Measurements from ENCODE around the gene KDM2B.
A peak's percentile ranks its signal among the peaks of the same experiment; 100 is the strongest.

Gene KDM2B

GRCh38 chr12:121626853-121627640 is 46.2 kb upstream of the KDM2B start:
- Histone ChIP-seq H3K36me3 (replicated peaks; ENCODE audit: insufficient read depth, low read length) (no peaks in the 10 kb centered on the region), H3K4me3 (ENCODE audit: low read length) (peak overlapping the region; percentile 62), H3K9me2 (replicated peaks; ENCODE audit: insufficient read depth, low read length) (no peaks in the 10 kb centered on the region), H3F3A (ENCODE audit: insufficient read depth, low read length) (no peaks in the 10 kb centered on the region; the same call in 1 of the 2 replicates), H3K27ac (ENCODE audit: low read length) (peak overlapping the region; percentile 41; the same call in 1 of the 2 replicates), H3K4me2 (ENCODE audit: low read depth, low read length) (peak overlapping the region; percentile 60; the same call in 1 of the 2 replicates), H3K79me2 (ENCODE audit: low read length) (peaks cover 12% of the 10 kb centered on the region), H3K27me3 (replicated peaks; ENCODE audit: insufficient read depth, low read length) (no peaks in the 10 kb centered on the region), H3K9ac (ENCODE audit: low read length) (peak overlapping the region; percentile 55), H3K4me1 (ENCODE audit: low read length) (peaks cover 6% of the 10 kb centered on the region; the same call in 1 of the 2 replicates), H3K9me3 (replicated peaks; ENCODE audit: insufficient read depth, low read length) (no peaks in the 10 kb centered on the region), H2AFZ (ENCODE audit: low read length) (peak overlapping the region; percentile 35; the same call in 1 of the 2 replicates), H4K20me1 (ENCODE audit: insufficient read depth, low read length) (no peaks in the 10 kb centered on the region)
- peak; percentile 33 for DNase-seq
- 0 out of 2 replicates have a peak, but pooled peaks have one; percentile 10 for TF ChIP-seq CTCF (IDR thresholded peaks at IDR 0.05; ENCODE audit: low read length)
- TF ChIP-seq EZH2phosphoT487 (IDR thresholded peaks at IDR 0.05; ENCODE audit: low read length): no peak

GRCh38 chr12:121626087-121626852 is 45.4 kb upstream of the KDM2B start, which contains the start of gene ORAI1:
TSS of gene ORAI1 (plus strand) at chr12:121626530.
- no peaks in the 10 kb centered on the region for H3K36me3 ChIP-seq (replicated peaks; ENCODE audit: insufficient read depth, low read length)
- no peak for TF ChIP-seq EZH2phosphoT487 (IDR thresholded peaks at IDR 0.05; ENCODE audit: low read length)
- no peak for TF ChIP-seq EZH2 (optimal IDR thresholded peaks at IDR 0.05; ENCODE audit: low read depth, low read length)
- TF ChIP-seq CTCF (IDR thresholded peaks at IDR 0.05; ENCODE audit: low read length): no peak
- peaks cover 12% of the 10 kb centered on the region for H3K79me2 ChIP-seq (ENCODE audit: low read length)
- no peaks in the 10 kb centered on the region for H3K9me2 ChIP-seq (replicated peaks; ENCODE audit: insufficient read depth, low read length)
- peak within 1 kb of the TSS; percentile 69; the same call in 1 of the 2 replicates for H3K4me2 ChIP-seq (ENCODE audit: low read depth, low read length)
- no peaks in the 10 kb centered on the region; the same call in 1 of the 2 replicates for H3F3A ChIP-seq (ENCODE audit: insufficient read depth, low read length)
- peak within 1 kb of the TSS; percentile 41; the same call in 1 of the 2 replicates for H3K27ac ChIP-seq (ENCODE audit: low read length)
- no peaks in the 10 kb centered on the region for H3K9me3 ChIP-seq (replicated peaks; ENCODE audit: insufficient read depth, low read length)
- peak within 1 kb of the TSS; percentile 85 for H2AFZ ChIP-seq (ENCODE audit: low read length)
- peak within 1 kb of the TSS; percentile 62 for H3K4me3 ChIP-seq (ENCODE audit: low read length)
- peak; percentile 83 for DNase-seq
- H3K27me3 ChIP-seq (replicated peaks; ENCODE audit: insufficient read depth, low read length): no peaks in the 10 kb centered on the region
- no peaks in the 10 kb centered on the region for H4K20me1 ChIP-seq (ENCODE audit: insufficient read depth, low read length)
- peaks cover 6% of the 10 kb centered on the region; the same call in 1 of the 2 replicates for H3K4me1 ChIP-seq (ENCODE audit: low read length)
- peak within 1 kb of the TSS; percentile 61 for H3K9ac ChIP-seq (ENCODE audit: low read length)

DNA sequence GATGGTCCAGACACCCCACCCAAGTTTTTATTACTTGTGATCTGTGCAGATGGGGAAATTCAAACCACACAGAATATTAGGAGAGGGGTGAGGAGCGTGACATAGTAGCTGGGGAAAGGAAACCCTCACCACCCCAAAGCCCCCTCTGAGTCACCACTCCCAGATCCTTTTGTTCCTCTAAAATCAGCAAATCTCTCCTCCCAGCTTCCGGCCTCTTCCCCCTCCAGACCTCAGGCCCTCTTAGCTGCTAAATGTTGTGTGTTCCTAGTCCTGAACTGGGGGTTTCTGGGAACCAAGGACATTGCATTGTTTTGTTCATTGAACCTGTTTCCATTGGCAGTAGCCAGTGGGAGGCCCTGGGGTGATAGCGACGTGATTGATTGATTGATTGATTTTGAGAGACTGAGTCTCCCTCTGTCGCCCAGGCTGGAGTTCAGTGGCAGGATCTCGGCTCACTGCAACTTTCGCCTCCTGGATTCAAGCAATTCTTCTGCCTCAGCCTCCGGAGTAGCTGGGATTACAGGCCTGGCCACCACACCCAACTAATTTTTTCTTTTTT is 39.6 kb upstream of the KDM2B start:
- Histone ChIP-seq H4K20me1 (ENCODE audit: insufficient read depth, low read length) (no peaks in the 10 kb centered on the region), H3F3A (ENCODE audit: insufficient read depth, low read length) (no peaks in the 10 kb centered on the region; the same call in 1 of the 2 replicates), H3K27ac (ENCODE audit: low read length) (no peak overlapping the region), H3K4me2 (ENCODE audit: low read depth, low read length) (no peak overlapping the region), H3K36me3 (replicated peaks; ENCODE audit: insufficient read depth, low read length) (no peaks in the 10 kb centered on the region), H3K4me3 (ENCODE audit: low read length) (no peak overlapping the region), H3K9me3 (replicated peaks; ENCODE audit: insufficient read depth, low read length) (no peaks in the 10 kb centered on the region), H3K79me2 (ENCODE audit: low read length) (no peaks in the 10 kb centered on the region), H3K9me2 (replicated peaks; ENCODE audit: insufficient read depth, low read length) (no peaks in the 10 kb centered on the region), H3K4me1 (ENCODE audit: low read length) (no peaks in the 10 kb centered on the region), H3K9ac (ENCODE audit: low read length) (no peak overlapping the region), H2AFZ (ENCODE audit: low read length) (no peak overlapping the region), H3K27me3 (replicated peaks; ENCODE audit: insufficient read depth, low read length) (no peaks in the 10 kb centered on the region)
- TF ChIP-seq EZH2 (optimal IDR thresholded peaks at IDR 0.05; ENCODE audit: low read depth, low read length) (no peak), CTCF (IDR thresholded peaks at IDR 0.05; ENCODE audit: low read length) (no peak), EZH2phosphoT487 (IDR thresholded peaks at IDR 0.05; ENCODE audit: low read length) (no peak)
- DNase-seq: no peak

Data from MM.1S (cell line).